ENCODE data around the gene ISOC1. TPM values are rescaled to one million over a fixed set of nuclear protein-coding genes. Genes with fewer than 3 reads are reported as not detected.

The ISOC1 gene
- total RNA-seq, 1 experiment from 2014 or later, result 25.7 TPM

DNA sequence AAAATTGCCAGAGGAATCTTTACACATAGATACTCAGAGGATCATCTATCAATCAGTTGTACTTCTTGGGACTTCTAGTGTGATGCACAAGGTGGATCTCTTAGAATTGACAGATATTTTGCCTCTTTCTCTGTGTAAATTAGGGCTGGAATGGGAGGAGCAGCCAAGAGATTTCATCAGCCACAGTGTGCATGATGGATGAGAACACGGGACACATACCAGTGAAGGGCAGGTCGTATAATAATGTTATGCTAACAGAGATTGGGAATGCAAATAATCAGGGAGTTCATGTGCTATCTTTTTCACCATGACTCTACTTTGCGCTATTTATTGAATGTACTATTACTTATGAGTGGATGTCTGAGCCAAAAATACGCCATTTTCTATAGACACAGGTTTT lies 43.3 kb upstream of the ISOC1 start:
- ChIA-PET POLR2A (no interaction called here), CTCF (no interaction called here)
- ATAC-seq, result no peak
- no peaks in the 10 kb centered on the region for H3K9me3 ChIP-seq (ENCODE audit: control insufficient read depth, insufficient read depth, low read depth, low read length)
- no peak for DNase-seq (ENCODE audit: low read depth, low spot score)
- TF ChIP-seq SIN3A (IDR thresholded peaks at IDR 0.05; ENCODE audit: borderline replicate concordance, insufficient read depth, low read depth, low read length) (no peak), TCF7L2 (IDR thresholded peaks at IDR 0.05; ENCODE audit: low read depth, low read length) (no peak), POLR2AphosphoS5 (IDR thresholded peaks at IDR 0.05; ENCODE audit: low read depth, low read length) (no peak)
- TF ChIP-seq, protein P1, sequence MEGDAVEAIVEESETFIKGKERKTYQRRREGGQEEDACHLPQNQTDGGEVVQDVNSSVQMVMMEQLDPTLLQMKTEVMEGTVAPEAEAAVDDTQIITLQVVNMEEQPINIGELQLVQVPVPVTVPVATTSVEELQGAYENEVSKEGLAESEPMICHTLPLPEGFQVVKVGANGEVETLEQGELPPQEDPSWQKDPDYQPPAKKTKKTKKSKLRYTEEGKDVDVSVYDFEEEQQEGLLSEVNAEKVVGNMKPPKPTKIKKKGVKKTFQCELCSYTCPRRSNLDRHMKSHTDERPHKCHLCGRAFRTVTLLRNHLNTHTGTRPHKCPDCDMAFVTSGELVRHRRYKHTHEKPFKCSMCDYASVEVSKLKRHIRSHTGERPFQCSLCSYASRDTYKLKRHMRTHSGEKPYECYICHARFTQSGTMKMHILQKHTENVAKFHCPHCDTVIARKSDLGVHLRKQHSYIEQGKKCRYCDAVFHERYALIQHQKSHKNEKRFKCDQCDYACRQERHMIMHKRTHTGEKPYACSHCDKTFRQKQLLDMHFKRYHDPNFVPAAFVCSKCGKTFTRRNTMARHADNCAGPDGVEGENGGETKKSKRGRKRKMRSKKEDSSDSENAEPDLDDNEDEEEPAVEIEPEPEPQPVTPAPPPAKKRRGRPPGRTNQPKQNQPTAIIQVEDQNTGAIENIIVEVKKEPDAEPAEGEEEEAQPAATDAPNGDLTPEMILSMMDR (IDR thresholded peaks at IDR 0.05), result no peak
- TF ChIP-seq, protein P2, sequence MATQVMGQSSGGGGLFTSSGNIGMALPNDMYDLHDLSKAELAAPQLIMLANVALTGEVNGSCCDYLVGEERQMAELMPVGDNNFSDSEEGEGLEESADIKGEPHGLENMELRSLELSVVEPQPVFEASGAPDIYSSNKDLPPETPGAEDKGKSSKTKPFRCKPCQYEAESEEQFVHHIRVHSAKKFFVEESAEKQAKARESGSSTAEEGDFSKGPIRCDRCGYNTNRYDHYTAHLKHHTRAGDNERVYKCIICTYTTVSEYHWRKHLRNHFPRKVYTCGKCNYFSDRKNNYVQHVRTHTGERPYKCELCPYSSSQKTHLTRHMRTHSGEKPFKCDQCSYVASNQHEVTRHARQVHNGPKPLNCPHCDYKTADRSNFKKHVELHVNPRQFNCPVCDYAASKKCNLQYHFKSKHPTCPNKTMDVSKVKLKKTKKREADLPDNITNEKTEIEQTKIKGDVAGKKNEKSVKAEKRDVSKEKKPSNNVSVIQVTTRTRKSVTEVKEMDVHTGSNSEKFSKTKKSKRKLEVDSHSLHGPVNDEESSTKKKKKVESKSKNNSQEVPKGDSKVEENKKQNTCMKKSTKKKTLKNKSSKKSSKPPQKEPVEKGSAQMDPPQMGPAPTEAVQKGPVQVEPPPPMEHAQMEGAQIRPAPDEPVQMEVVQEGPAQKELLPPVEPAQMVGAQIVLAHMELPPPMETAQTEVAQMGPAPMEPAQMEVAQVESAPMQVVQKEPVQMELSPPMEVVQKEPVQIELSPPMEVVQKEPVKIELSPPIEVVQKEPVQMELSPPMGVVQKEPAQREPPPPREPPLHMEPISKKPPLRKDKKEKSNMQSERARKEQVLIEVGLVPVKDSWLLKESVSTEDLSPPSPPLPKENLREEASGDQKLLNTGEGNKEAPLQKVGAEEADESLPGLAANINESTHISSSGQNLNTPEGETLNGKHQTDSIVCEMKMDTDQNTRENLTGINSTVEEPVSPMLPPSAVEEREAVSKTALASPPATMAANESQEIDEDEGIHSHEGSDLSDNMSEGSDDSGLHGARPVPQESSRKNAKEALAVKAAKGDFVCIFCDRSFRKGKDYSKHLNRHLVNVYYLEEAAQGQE (IDR thresholded peaks at IDR 0.05; ENCODE audit: insufficient read depth in 1 of 2, low read depth in 2 of 2, low read length in 1 of 2), result no peak
- H3K27ac ChIP-seq (ENCODE audit: low read length), result no peak overlapping the region
- H3K36me3 ChIP-seq (ENCODE audit: control insufficient read depth, insufficient read depth, low read length), result no peaks in the 10 kb centered on the region; the same call in 1 of the 2 replicates
- intact Hi-C loops (cut with micrococcal nuclease; ENCODE audit: unreplicated experiment) (no loop called here), in situ Hi-C loops (cut with HindIII; ENCODE audit: low pct_unique_long_range_greater_than_20kb, low sequenced_read_pairs) (no loop called here)
- BruUV-seq (replicated peaks), result no TSS peak
- no peaks in the 10 kb centered on the region for H3K27me3 ChIP-seq (ENCODE audit: control insufficient read depth, insufficient read depth, low read length)
- no peaks in the 10 kb centered on the region for H3K4me1 ChIP-seq (ENCODE audit: control insufficient read depth, insufficient read depth, low read length)
- H3K4me3 ChIP-seq (ENCODE audit: low read depth in 2 of 2, low read length in 2 of 2), result no peak overlapping the region

DNA sequence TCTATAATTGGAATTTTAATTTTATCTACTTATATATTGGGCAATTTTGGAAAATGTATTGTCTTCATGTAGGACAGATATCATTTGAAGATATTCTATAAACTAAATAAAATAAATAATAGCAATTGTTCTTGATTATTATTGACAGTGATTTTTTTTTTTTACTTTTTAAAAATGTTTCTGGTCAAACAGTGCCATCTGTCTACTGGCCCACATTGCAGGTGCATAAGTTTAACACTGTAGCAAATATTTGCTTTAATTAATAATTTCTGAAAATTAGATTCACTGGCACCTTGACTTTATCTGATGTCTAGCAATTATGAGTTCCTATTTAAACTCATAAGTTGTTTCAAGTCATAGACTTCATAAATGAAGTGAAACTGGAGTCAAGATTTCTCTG lies 41.1 kb upstream of the ISOC1 start:
- no peak for TF ChIP-seq POLR2AphosphoS5 (IDR thresholded peaks at IDR 0.05; ENCODE audit: low read depth, low read length)
- TF ChIP-seq, protein P1 (IDR thresholded peaks at IDR 0.05), result no peak
- no peak for TF ChIP-seq SIN3A (IDR thresholded peaks at IDR 0.05; ENCODE audit: borderline replicate concordance, insufficient read depth, low read depth, low read length)
- no peak for TF ChIP-seq TCF7L2 (IDR thresholded peaks at IDR 0.05; ENCODE audit: low read depth, low read length)
- TF ChIP-seq, protein P2 (IDR thresholded peaks at IDR 0.05; ENCODE audit: insufficient read depth in 1 of 2, low read depth in 2 of 2, low read length in 1 of 2), result no peak
- CTCF ChIA-PET, result no interaction called here
- no peaks in the 10 kb centered on the region for H3K27me3 ChIP-seq (ENCODE audit: control insufficient read depth, insufficient read depth, low read length)
- intact Hi-C loops (cut with micrococcal nuclease; ENCODE audit: unreplicated experiment), result no loop called here
- no peaks in the 10 kb centered on the region; the same call in 1 of the 2 replicates for H3K36me3 ChIP-seq (ENCODE audit: control insufficient read depth, insufficient read depth, low read length)
- no peak overlapping the region for H3K27ac ChIP-seq (ENCODE audit: low read length)
- H3K9me3 ChIP-seq (ENCODE audit: control insufficient read depth, insufficient read depth, low read depth, low read length), result no peaks in the 10 kb centered on the region
- in situ Hi-C loops (cut with HindIII; ENCODE audit: low pct_unique_long_range_greater_than_20kb, low sequenced_read_pairs), result no loop called here
- no peak overlapping the region for H3K4me3 ChIP-seq (ENCODE audit: low read depth in 2 of 2, low read length in 2 of 2)
- DNase-seq (ENCODE audit: low read depth, low spot score) (no peak), ATAC-seq (no peak)
- POLR2A ChIA-PET, result no interaction called here
- no TSS peak for BruUV-seq (replicated peaks)
- no peaks in the 10 kb centered on the region for H3K4me1 ChIP-seq (ENCODE audit: control insufficient read depth, insufficient read depth, low read length)
